ENCODE results near the gene PGM2L1. TPM values are rescaled to one million over a fixed set of nuclear protein-coding genes. Genes with fewer than 3 reads are reported as not detected.
A peak's percentile ranks its signal among the peaks of the same experiment; 100 is the strongest.

The PGM2L1 gene
- total and polyA plus RNA-seq, 2 donors (not counting 1 experiment from before 2014, with no cell fraction given), result 1.6 to 8.4 TPM

- peak; percentile 28 for ATAC-seq (ENCODE audit: low read depth)
- peak overlapping the region; percentile 55 to 87 for H3K27ac ChIP-seq (ENCODE audit: low read length in 2 of 2)
- peak; percentile 75 for DNase-seq
- under 1% methylated on average over 31 of the region's 35 CpGs for WGBS (ENCODE audit: insufficient coverage)
- CTCF ChIA-PET, result interaction anchor here (1.2 to 3.8 kb wide), 6 partner anchors 8 to 56 kb away, joined by 5 to 31 read pairs (median 11); no protein-coding TSS in a partner anchor
- Mint-ChIP-seq H3K4me3 (peak overlapping the region; percentile 95), H3K4me1 (peaks cover 14% of the 10 kb centered on the region), H3K27ac (peak overlapping the region; percentile 73), H3K27me3 (no peaks in the 10 kb centered on the region), H3K9me3 (ENCODE audit: insufficient read depth) (no peaks in the 10 kb centered on the region)
- H3K36me3 ChIP-seq (replicated peaks in 1 of 2; ENCODE audit: control extremely low read depth in 1 of 2, control insufficient read depth in 1 of 2, extremely low read depth in 1 of 2, insufficient read depth in 2 of 2, low read length in 1 of 2), result no peaks in the 10 kb centered on the region
- intact Hi-C loops (cut with micrococcal nuclease), result loop anchor here (1.0 to 5.0 kb wide), 5 partner anchors 9 to 1965 kb away; partner anchors contain the start of genes CLPB, LIPT2, POLD3 and UCP2
- POLR2A ChIA-PET, result interaction anchor here (0.6 to 1.1 kb wide), 3 partner anchors 95 to 415 kb away, joined by 4 to 11 read pairs (median 7); partner anchors contain the start of genes LIPT2 and UCP2
- peak overlapping the region; percentile 92 for H3K9ac ChIP-seq (ENCODE audit: low read length)
- peaks cover 10% of the 10 kb centered on the region in 2 donors for H3K4me1 ChIP-seq (ENCODE audit: control insufficient read depth in 2 of 2, insufficient read depth in 2 of 2, low read length in 2 of 2)
- H3K9me3 ChIP-seq (ENCODE audit: control extremely low read depth in 1 of 3, control insufficient read depth in 2 of 3, insufficient read depth in 1 of 3, low read length in 2 of 3), result no peaks in the 10 kb centered on the region
- H3K4me3 ChIP-seq (ENCODE audit: control extremely low read depth in 1 of 5, extremely low read depth in 1 of 5, insufficient read depth in 1 of 5, low read depth in 2 of 5, low read length in 4 of 5), result peak overlapping the region; percentile 27 to 94 (median 88)
- peak overlapping the region; percentile 92 for H2AFZ ChIP-seq (ENCODE audit: insufficient read depth, low read depth, low read length, poor library complexity, severe bottlenecking)
- no peaks in the 10 kb centered on the region for H4K20me1 ChIP-seq (ENCODE audit: control insufficient read depth, insufficient read depth, low read length, poor library complexity, severe bottlenecking)
- H3K27me3 ChIP-seq (replicated peaks in 1 of 4; ENCODE audit: control extremely low read depth in 1 of 4, control insufficient read depth in 3 of 4, insufficient read depth in 4 of 4, low read length in 3 of 4), result no peaks in the 10 kb centered on the region
- TF ChIP-seq CTCF (IDR thresholded peaks at IDR 0.05), result no peak
- no peak for TF ChIP-seq EZH2 (IDR thresholded peaks at IDR 0.05; ENCODE audit: borderline replicate concordance, insufficient read depth, low read depth, low read length, poor library complexity, severe bottlenecking)
- H3K79me2 ChIP-seq (ENCODE audit: control insufficient read depth, insufficient read depth, low read length), result no peaks in the 10 kb centered on the region
- H3K4me2 ChIP-seq (replicated peaks; ENCODE audit: low read depth, low read length, poor library complexity, severe bottlenecking), result peak overlapping the region; percentile 95
Measured at GRCh38 chr11:74397501-74398243, 561 bp downstream of the PGM2L1 start.

- no peak overlapping the region for H3K9ac ChIP-seq (ENCODE audit: low read length)
- H2AFZ ChIP-seq (ENCODE audit: insufficient read depth, low read depth, low read length, poor library complexity, severe bottlenecking), result no peak overlapping the region
- ChIA-PET POLR2A (no interaction called here), CTCF (interaction anchor here (0.6 to 7.6 kb wide), 3 partner anchors 12 to 245 kb away, joined by 3 to 325 read pairs (median 3); no protein-coding TSS in a partner anchor)
- Mint-ChIP-seq H3K4me1 (peaks cover 7% of the 10 kb centered on the region), H3K4me3 (no peak overlapping the region), H3K27ac (no peak overlapping the region), H3K27me3 (no peaks in the 10 kb centered on the region), H3K9me3 (ENCODE audit: insufficient read depth) (no peaks in the 10 kb centered on the region)
- no peaks in the 10 kb centered on the region for H3K9me3 ChIP-seq (ENCODE audit: control extremely low read depth in 1 of 3, control insufficient read depth in 2 of 3, insufficient read depth in 1 of 3, low read length in 2 of 3)
- H3K36me3 ChIP-seq (replicated peaks in 1 of 2; ENCODE audit: control extremely low read depth in 1 of 2, control insufficient read depth in 1 of 2, extremely low read depth in 1 of 2, insufficient read depth in 2 of 2, low read length in 1 of 2), result no peaks in the 10 kb centered on the region
- H4K20me1 ChIP-seq (ENCODE audit: control insufficient read depth, insufficient read depth, low read length, poor library complexity, severe bottlenecking), result no peaks in the 10 kb centered on the region
- no peak for DNase-seq
- TF ChIP-seq CTCF (IDR thresholded peaks at IDR 0.05) (no peak), EZH2 (IDR thresholded peaks at IDR 0.05; ENCODE audit: borderline replicate concordance, insufficient read depth, low read depth, low read length, poor library complexity, severe bottlenecking) (no peak)
- no peak overlapping the region for H3K4me2 ChIP-seq (replicated peaks; ENCODE audit: low read depth, low read length, poor library complexity, severe bottlenecking)
- no peak overlapping the region for H3K27ac ChIP-seq (ENCODE audit: low read length in 2 of 2)
- peaks cover 3% of the 10 kb centered on the region for H3K79me2 ChIP-seq (ENCODE audit: control insufficient read depth, insufficient read depth, low read length)
- ATAC-seq (ENCODE audit: low read depth), result no peak
- 100% methylated on average over 2 of the region's 8 CpGs for whole genome bisulfite sequencing (ENCODE audit: insufficient coverage)
- H3K4me3 ChIP-seq (ENCODE audit: control extremely low read depth in 1 of 5, extremely low read depth in 1 of 5, insufficient read depth in 1 of 5, low read depth in 2 of 5, low read length in 4 of 5), result no peak overlapping the region
- intact Hi-C loops (cut with micrococcal nuclease), result no loop called here
- no peaks in the 10 kb centered on the region for H3K27me3 ChIP-seq (replicated peaks in 1 of 4; ENCODE audit: control extremely low read depth in 1 of 4, control insufficient read depth in 3 of 4, insufficient read depth in 4 of 4, low read length in 3 of 4)
- peaks cover 3 to 4% of the 10 kb centered on the region in 2 donors for H3K4me1 ChIP-seq (ENCODE audit: control insufficient read depth in 2 of 2, insufficient read depth in 2 of 2, low read length in 2 of 2)
Measured at GRCh38 chr11:74392256-74392655, 6.0 kb downstream of the PGM2L1 start.

All from B cell (primary cell).